Measurements from ENCODE around the gene MAP2K3.

MAP2K3 gene

GRCh38 chr17:21293831-21294210 is 9.3 kb downstream of the MAP2K3 start:
- ATAC-seq = no peak
- TF ChIP-seq CREB5 (CRISPR knock-in tag; IDR thresholded peaks at IDR 0.05; ENCODE audit: low read depth) (no peak), ZFP3 (CRISPR knock-in tag; IDR thresholded peaks at IDR 0.05) (no peak), SNAI2 (CRISPR knock-in tag; IDR thresholded peaks at IDR 0.05) (no peak), RARB (CRISPR knock-in tag; IDR thresholded peaks at IDR 0.05) (no peak), ZFP30 (CRISPR knock-in tag; IDR thresholded peaks at IDR 0.05) (no peak), GLIS3 (CRISPR knock-in tag; IDR thresholded peaks at IDR 0.05) (no peak), CSRNP3 (CRISPR knock-in tag; IDR thresholded peaks at IDR 0.05) (no peak), ESRRG (CRISPR knock-in tag; IDR thresholded peaks at IDR 0.05) (no peak), CSDC2 (CRISPR knock-in tag; IDR thresholded peaks at IDR 0.05) (no peak), PATZ1 (CRISPR knock-in tag; IDR thresholded peaks at IDR 0.05; ENCODE audit: borderline replicate concordance) (no peak), TOX (CRISPR knock-in tag; IDR thresholded peaks at IDR 0.05; ENCODE audit: borderline replicate concordance) (no peak), ZNF565 (CRISPR knock-in tag; conservative IDR thresholded peaks at IDR 0.05; ENCODE audit: low read depth) (no peak), POU6F1 (CRISPR knock-in tag; IDR thresholded peaks at IDR 0.05; ENCODE audit: borderline replicate concordance, low read depth) (no peak)

GRCh38 chr17:21294321-21295035 is 10.0 kb downstream of the MAP2K3 start:
- TF ChIP-seq TCF4 (CRISPR knock-in tag; IDR thresholded peaks at IDR 0.05; ENCODE audit: borderline replicate concordance) = peak; percentile 65; the same call in 1 of the 2 replicates
- TF ChIP-seq ESRRG (CRISPR knock-in tag; IDR thresholded peaks at IDR 0.05) = no peak
- no peak for TF ChIP-seq OSR1 (CRISPR knock-in tag; IDR thresholded peaks at IDR 0.05)
- no peak for TF ChIP-seq ZNF565 (CRISPR knock-in tag; conservative IDR thresholded peaks at IDR 0.05; ENCODE audit: low read depth)
- no peak for TF ChIP-seq ARNTL (CRISPR knock-in tag; IDR thresholded peaks at IDR 0.05; ENCODE audit: borderline replicate concordance, low read depth)

GRCh38 chr17:21295036-21295952 is 10.8 kb downstream of the MAP2K3 start:
- TF ChIP-seq TCF4 (CRISPR knock-in tag; IDR thresholded peaks at IDR 0.05; ENCODE audit: borderline replicate concordance) = peak; percentile 29; the same call in 1 of the 2 replicates
- no peak for TF ChIP-seq ZNF565 (CRISPR knock-in tag; conservative IDR thresholded peaks at IDR 0.05; ENCODE audit: low read depth)
- TF ChIP-seq CREB5 (CRISPR knock-in tag; IDR thresholded peaks at IDR 0.05; ENCODE audit: low read depth) = no peak
- peak; percentile 14 for ATAC-seq

More at GRCh38 chr17:21294321-21295035, 10.0 kb downstream of the MAP2K3 start:
- no peak for ATAC-seq
